Keratinocyte (primary cell): ENCODE measurements around the gene TNNC2. TPM values are rescaled to one million over a fixed set of nuclear protein-coding genes. Genes with fewer than 3 reads are reported as not detected.

Source experiments
- DNase-seq: peaks from one replicate; pipeline ENCODE4 v3.0.0-alpha.2; 2011; ENCODE audit warnings: low read depth, missing footprints, low spot score
- FAIRE-seq: peaks from 2 replicates; lab custom pipeline; 2011; peaks lifted over from hg19 to GRCh38; lab: Jason Lieb, UNC
- H2AFZ ChIP-seq: 2 replicates; pipeline ENCODE4 v1.6.0; 2012; ENCODE audit warnings: low read length, control low read depth, inconsistent platforms; ENCODE audit not compliant: control insufficient read depth
- H3K27ac ChIP-seq: 2 replicates; pipeline ENCODE4 v1.5.1; 2011; ENCODE audit warnings: low read length; ENCODE audit not compliant: control insufficient read depth, insufficient read depth
- H3K27me3 ChIP-seq: 3 replicates; pipeline ENCODE4 v1.6.0; 2011; ENCODE audit warnings: low read length; ENCODE audit not compliant: control insufficient read depth, insufficient read depth; ENCODE audit errors: extremely low read depth
- H3K36me3 ChIP-seq, 2 experiments: 2 replicates in 1 of 2; 3 replicates in 1 of 2; pipeline ENCODE4 v1.5.1; 2011; ENCODE audit warnings: low read length in 2 of 2, mild to moderate bottlenecking in 1 of 2; ENCODE audit not compliant: control insufficient read depth in 2 of 2, insufficient read depth in 2 of 2; ENCODE audit errors: extremely low read depth in 1 of 2
- H3K4me1 ChIP-seq: 3 replicates; pipeline ENCODE4 v1.5.1; 2011; ENCODE audit warnings: low read length; ENCODE audit not compliant: control insufficient read depth, insufficient read depth; ENCODE audit errors: extremely low read depth
- H3K4me2 ChIP-seq: 3 replicates; pipeline ENCODE4 v1.6.0; 2011; ENCODE audit warnings: low read depth, low read length; ENCODE audit not compliant: control insufficient read depth, insufficient read depth; ENCODE audit errors: extremely low read depth
- H3K4me3 ChIP-seq, 3 experiments: fragments of 200-600 bp in 1 of 3; sonication (generic) in 1 of 3; 2 replicates in 2 of 3; 3 replicates in 1 of 3; pipeline ENCODE4 v1.5.1; 2011 to 2016; ENCODE audit warnings: low read length in 3 of 3, mild to moderate bottlenecking in 3 of 3, control low read depth in 2 of 3, inconsistent platforms in 1 of 3, low read depth in 1 of 3, mixed read lengths in 1 of 3, mixed run types in 1 of 3, moderate library complexity in 1 of 3; ENCODE audit not compliant: control insufficient read depth in 2 of 3, insufficient read depth in 2 of 3; ENCODE audit errors: extremely low read depth in 1 of 3
- H3K79me2 ChIP-seq: 2 replicates; pipeline ENCODE4 v1.6.0; 2012; ENCODE audit warnings: low read length; ENCODE audit not compliant: control insufficient read depth, insufficient read depth
- H3K9ac ChIP-seq: 3 replicates; pipeline ENCODE4 v1.6.0; 2011; ENCODE audit warnings: low read length; ENCODE audit not compliant: control insufficient read depth, insufficient read depth; ENCODE audit errors: extremely low read depth
- H3K9me1 ChIP-seq: 3 replicates; pipeline ENCODE4 v1.6.0; 2011; ENCODE audit warnings: low read length; ENCODE audit not compliant: control insufficient read depth, insufficient read depth; ENCODE audit errors: extremely low read depth
- H3K9me3 ChIP-seq: 2 replicates; pipeline ENCODE4 v1.5.1; 2012; ENCODE audit warnings: low read depth, low read length; ENCODE audit not compliant: control insufficient read depth
- H4K20me1 ChIP-seq: 3 replicates; pipeline ENCODE4 v1.6.0; 2011; ENCODE audit warnings: low read length; ENCODE audit not compliant: control insufficient read depth, insufficient read depth; ENCODE audit errors: extremely low read depth
- EZH2 ChIP-seq: IDR thresholded peaks from one replicate; pipeline ENCODE4 v1.6.1; 2012; ENCODE audit warnings: inconsistent platforms, mild to moderate bottlenecking, low read length, moderate library complexity
- dilution Hi-C: fragments of 300-500 bp; cut with MboI; formaldehyde crosslinking; loops from one replicate; pipeline ENCODE4 v1.7.0; 2020; ENCODE audit warnings: low sequenced_read_pairs; ENCODE audit not compliant: extremely low pct_ligation_motif_present
- polyA plus RNA-seq, 5 experiments: library from polyadenylated mRNA; depleted of rRNA in 3 of 5; stranded (reverse) in 3 of 5; stranded (forward) in 1 of 5; unstranded in 1 of 5; fragments of >200 nt; gene quantifications; 1 replicate in 1 of 5; 2 replicates in 3 of 5; 3 replicates in 1 of 5; pipeline versions ENCODE4 v1.2.1 to v1.2.3, GENCODE V29; 2011 to 2012; ENCODE audit warnings: missing spikeins in 2 of 5, low read depth in 1 of 5, low replicate concordance in 1 of 5
- TF ChIP-seq, protein P1 (sequence below), 3 experiments: IDR thresholded peaks in 1 of 3; conservative IDR thresholded peaks in 1 of 3; optimal IDR thresholded peaks in 1 of 3; 2 replicates in 2 of 3; 3 replicates in 1 of 3; pipeline versions ENCODE3 to v1.5.1; 2011; ENCODE audit warnings: low read length in 3 of 3, mild to moderate bottlenecking in 3 of 3, moderate library complexity in 2 of 3, control low read depth in 1 of 3, inconsistent platforms in 1 of 3; ENCODE audit not compliant: insufficient read depth in 2 of 3; ENCODE audit errors: extremely low read depth in 1 of 3

Gene TNNC2
- polyA plus RNA-seq, 1 donor (not counting 4 experiments of a cell fraction or from before 2014, with no cell fraction given), result 0.16 TPM

DNA sequence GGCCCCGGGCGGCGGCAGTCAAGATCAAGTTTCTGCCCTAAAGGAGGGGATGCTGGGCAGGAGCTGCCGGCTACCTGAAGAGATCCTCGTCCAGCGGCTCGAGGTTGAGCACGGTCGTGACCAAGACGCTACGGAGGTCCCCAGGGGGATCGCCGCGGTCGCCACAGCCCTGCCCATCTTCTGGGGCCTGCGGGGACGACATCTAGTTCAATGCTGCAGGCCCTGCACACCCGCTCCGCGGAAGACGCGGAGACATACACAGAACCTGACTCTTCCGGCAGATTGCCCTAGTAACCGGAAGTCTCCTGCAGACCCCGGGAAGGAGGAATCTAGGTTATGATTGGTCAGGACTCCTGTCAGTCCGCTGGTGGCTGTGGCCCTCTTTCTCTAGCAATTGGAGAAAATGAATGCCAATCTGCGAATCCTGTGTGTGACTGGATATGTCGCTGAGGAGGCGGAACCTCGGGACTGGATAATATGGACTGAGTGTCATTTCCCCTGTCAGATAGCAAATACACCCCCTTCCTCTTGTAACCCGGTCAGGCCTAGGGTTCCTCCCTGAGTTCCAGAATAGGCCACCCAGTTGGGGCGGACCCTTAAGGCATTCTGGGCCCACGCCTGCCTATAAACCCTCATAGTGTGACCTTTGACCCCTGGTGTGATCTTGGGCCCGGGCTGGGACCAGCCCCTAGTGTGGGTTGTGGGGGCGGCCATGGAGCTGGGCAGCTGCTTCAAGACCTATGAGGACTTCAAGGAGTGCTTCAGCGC lies 30.2 kb upstream of the TNNC2 start, which contains the start of the genes ACOT8 and ZSWIM3:
Gene ACOT8 (minus strand): TSS at position 279 of the 768 bp plus-strand sequence. CDS start 77 bp downstream, at position 202.
Gene ZSWIM3 (plus strand): TSS at position 501 of the 768 bp plus-strand sequence. CDS start 212 bp downstream, at position 713.
- H3K4me3 ChIP-seq, result peak within 1 kb of the TSS; percentile 77 to 98 (median 93)
- FAIRE-seq (peak; percentile 66), DNase-seq (peak; percentile 92)
- H4K20me1 ChIP-seq, result no peaks in the 10 kb centered on the region
- peak within 1 kb of the TSS; percentile 82 for H3K9ac ChIP-seq
- H3K4me2 ChIP-seq, result peak within 1 kb of the TSS; percentile 99
- peak within 1 kb of the TSS; percentile 61 for H3K27ac ChIP-seq
- no peaks in the 10 kb centered on the region for H3K9me3 ChIP-seq
- H3K79me2 ChIP-seq, result peaks cover 18% of the 10 kb centered on the region
- no peaks in the 10 kb centered on the region for H3K27me3 ChIP-seq
- H3K4me1 ChIP-seq, result peaks cover 14% of the 10 kb centered on the region
- no peaks in the 10 kb centered on the region for H3K36me3 ChIP-seq
- H3K9me1 ChIP-seq, result no peaks in the 10 kb centered on the region
- TF ChIP-seq EZH2, result no peak
- TF ChIP-seq, protein P1, sequence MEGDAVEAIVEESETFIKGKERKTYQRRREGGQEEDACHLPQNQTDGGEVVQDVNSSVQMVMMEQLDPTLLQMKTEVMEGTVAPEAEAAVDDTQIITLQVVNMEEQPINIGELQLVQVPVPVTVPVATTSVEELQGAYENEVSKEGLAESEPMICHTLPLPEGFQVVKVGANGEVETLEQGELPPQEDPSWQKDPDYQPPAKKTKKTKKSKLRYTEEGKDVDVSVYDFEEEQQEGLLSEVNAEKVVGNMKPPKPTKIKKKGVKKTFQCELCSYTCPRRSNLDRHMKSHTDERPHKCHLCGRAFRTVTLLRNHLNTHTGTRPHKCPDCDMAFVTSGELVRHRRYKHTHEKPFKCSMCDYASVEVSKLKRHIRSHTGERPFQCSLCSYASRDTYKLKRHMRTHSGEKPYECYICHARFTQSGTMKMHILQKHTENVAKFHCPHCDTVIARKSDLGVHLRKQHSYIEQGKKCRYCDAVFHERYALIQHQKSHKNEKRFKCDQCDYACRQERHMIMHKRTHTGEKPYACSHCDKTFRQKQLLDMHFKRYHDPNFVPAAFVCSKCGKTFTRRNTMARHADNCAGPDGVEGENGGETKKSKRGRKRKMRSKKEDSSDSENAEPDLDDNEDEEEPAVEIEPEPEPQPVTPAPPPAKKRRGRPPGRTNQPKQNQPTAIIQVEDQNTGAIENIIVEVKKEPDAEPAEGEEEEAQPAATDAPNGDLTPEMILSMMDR (optimal IDR thresholded peaks at IDR 0.05 in 1 of 3, IDR thresholded peaks at IDR 0.05 in 1 of 3, conservative IDR thresholded peaks at IDR 0.05 in 1 of 3; ENCODE audit: extremely low read depth in 1 of 3, insufficient read depth in 2 of 3, low read length in 3 of 3), result no peak
- peak within 1 kb of the TSS; percentile 97 for H2AFZ ChIP-seq
- dilution Hi-C loops, result no loop called here

DNA sequence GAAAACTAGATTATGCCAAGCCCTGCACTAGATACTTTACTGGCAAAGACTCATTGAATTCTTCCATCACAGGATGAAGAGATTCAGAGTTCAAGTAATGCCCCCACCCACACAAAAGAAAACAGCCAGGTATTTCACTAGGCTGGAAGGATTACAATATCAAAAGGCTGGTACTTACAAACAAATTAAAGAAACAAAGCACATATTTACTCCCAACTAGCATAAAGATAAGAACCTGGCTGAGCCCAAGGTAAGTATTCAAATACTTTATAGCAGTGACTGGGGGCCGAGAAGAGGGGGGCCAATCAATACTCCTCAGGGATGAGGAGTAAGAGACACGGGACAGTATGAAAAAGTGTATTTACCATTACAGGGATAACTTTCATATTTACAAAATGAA lies 26.4 kb upstream of the TNNC2 start:
- Histone ChIP-seq H4K20me1 (no peaks in the 10 kb centered on the region), H3K9me1 (no peaks in the 10 kb centered on the region), H3K27ac (no peak overlapping the region), H3K9me3 (no peaks in the 10 kb centered on the region), H3K27me3 (no peaks in the 10 kb centered on the region), H3K4me2 (no peak overlapping the region), H3K79me2 (peaks cover 18% of the 10 kb centered on the region), H3K4me3 (no peak overlapping the region), H3K9ac (no peak overlapping the region), H3K36me3 (peaks cover 0 to 4% of the 10 kb centered on the region in 2 experiments), H3K4me1 (peaks cover 14% of the 10 kb centered on the region), H2AFZ (no peak overlapping the region)
- TF ChIP-seq, protein P1 (optimal IDR thresholded peaks at IDR 0.05 in 1 of 3, IDR thresholded peaks at IDR 0.05 in 1 of 3, conservative IDR thresholded peaks at IDR 0.05 in 1 of 3; ENCODE audit: extremely low read depth in 1 of 3, insufficient read depth in 2 of 3, low read length in 3 of 3), result no peak
- no peak for TF ChIP-seq EZH2
- DNase-seq (no peak), FAIRE-seq (no peak)
- dilution Hi-C loops, result no loop called here
